HG02973 (cell line): ENCODE results near the gene IGDCC3.

Source experiments
- ATAC-seq: cut with Tn5 transposase; IDR thresholded peaks from one replicate; pipeline ENCODE4 v1.9.1; 2021; ENCODE audit warnings: moderate library complexity; ENCODE audit not compliant: unreplicated experiment

The IGDCC3 gene

DNA sequence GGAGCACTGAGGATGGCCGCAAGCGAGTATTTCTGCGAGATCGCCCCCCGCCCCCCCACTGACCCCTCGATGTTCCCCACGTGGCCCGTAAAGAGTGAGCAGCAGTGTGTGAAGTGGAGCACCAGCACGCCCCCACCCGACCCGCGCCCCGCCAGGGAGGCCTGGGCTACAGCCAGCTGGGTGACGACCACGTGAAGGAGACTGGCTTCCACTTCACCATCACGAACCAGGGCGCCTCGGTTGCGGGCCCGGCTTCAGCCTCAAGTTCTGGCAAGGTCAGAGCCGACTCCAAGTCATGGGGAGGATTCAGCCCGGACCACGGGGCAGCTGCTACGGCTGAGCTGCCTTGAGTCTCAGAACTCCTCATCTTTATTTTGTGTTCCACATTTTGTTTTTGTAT, 75.7 kb downstream of the IGDCC3 start:
- ATAC-seq: no peak

- no peak for ATAC-seq
Measured at GRCh38 chr15:65300924-65301441, 76.8 kb downstream of the IGDCC3 start.

DNA sequence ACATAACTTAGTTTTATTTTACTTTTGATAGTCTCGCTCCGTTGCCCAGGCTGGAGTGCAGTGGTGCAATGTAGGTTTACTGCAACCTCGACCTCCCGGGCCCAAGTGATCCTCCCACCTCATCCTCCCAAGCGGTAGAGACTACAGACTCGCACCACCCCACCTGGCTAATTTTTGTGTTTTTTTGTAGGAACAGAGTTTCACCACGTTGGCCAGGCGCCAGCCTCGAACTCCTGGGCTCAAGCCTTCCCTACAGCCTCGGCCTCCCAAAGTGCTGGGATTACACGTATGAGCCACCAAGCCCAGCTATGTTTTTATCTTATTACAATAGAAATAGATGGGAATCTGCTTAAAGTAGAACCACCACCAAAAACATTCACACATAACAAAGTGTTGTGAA, 79.1 kb downstream of the IGDCC3 start:
- ATAC-seq: no peak

- no peak for ATAC-seq
Measured at GRCh38 chr15:65292938-65293518, 84.8 kb downstream of the IGDCC3 start.

DNA sequence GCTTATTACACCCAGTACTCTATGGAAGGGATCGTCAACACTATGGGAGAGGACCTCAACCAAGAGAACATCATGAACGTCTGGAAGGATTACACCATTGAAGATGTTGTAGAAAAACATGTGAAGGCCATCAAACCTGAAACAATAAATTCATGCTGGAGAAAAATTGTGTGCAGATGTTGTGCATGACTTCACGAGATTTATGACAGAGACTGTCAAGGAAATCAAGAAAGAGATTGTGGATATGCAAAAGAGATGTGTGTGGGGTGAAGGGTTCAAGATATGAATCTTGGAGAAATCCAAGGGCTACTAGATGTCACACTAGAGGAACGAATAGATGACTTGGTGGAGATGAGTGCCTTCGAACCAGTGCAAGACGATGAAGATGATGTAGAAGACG, 87.6 kb downstream of the IGDCC3 start:
- ATAC-seq: no peak

- ATAC-seq: no peak
Measured at GRCh38 chr15:65289261-65289854, 88.4 kb downstream of the IGDCC3 start.

DNA sequence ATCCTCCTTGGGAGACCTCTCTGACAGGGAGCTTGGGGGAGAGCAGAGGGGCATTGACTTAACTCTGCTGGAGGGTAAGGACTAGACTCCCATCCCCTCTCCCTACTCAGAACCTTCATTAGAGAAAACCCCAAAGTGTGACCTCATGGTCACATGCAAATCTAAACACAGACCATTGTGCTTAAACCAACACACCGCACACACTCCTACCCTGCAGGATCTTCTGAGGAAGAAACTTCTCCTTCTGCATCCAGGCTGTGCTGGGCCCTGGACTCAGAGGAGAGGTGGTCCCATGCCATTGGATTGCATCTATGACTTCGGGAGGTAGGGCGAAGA, 90.3 kb downstream of the IGDCC3 start:
- ATAC-seq: no peak

DNA sequence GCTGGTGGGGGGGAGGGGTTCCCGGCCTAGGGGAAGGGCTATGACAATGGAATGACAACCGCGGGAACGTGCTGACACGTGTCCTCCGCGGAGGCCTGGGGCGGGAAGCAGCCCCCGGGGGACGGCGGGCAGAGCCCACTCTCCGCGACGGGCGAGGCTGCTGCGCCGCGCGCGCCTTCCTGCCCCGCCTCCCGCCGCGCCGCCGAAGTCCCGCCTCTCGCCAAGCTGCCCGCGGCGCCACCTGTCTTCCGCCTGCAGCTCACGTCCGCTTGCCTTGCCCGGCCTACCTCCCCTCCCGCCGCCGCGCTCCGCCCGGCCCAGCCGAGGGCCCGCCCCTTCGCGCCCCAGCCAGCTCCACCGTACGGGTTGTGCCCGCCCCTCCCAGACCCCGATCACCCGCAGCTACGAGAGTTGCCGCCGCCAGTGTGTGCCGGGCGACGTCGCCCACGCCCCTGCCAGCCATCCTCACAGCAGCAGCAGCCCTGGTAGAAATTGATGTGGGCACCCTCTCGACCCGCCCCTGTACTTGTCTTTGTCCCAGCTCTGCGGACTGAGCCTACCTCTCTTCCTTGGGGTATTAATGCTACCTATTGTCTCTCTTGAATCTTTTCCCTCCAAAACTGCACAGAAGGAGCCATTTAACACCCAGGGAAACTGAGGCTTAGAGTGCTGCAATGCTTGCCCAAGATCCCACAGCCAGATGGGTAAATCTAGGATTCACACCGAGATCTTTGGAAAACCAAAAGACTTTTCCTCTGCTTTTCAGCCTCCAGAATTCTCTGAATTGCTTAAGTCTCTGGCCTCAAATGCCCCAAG, 90.9 kb downstream of the IGDCC3 start, which contains the start of gene PARP16:
Gene PARP16 (minus strand): TSS at position 180 of the 816 bp plus-strand sequence. CDS start 457 bp downstream, outside the sequence.
- peak; percentile 92 for ATAC-seq

GRCh38 chr15:65286069-65286703, 91.6 kb downstream of the IGDCC3 start:
- ATAC-seq: peak; percentile 19

DNA sequence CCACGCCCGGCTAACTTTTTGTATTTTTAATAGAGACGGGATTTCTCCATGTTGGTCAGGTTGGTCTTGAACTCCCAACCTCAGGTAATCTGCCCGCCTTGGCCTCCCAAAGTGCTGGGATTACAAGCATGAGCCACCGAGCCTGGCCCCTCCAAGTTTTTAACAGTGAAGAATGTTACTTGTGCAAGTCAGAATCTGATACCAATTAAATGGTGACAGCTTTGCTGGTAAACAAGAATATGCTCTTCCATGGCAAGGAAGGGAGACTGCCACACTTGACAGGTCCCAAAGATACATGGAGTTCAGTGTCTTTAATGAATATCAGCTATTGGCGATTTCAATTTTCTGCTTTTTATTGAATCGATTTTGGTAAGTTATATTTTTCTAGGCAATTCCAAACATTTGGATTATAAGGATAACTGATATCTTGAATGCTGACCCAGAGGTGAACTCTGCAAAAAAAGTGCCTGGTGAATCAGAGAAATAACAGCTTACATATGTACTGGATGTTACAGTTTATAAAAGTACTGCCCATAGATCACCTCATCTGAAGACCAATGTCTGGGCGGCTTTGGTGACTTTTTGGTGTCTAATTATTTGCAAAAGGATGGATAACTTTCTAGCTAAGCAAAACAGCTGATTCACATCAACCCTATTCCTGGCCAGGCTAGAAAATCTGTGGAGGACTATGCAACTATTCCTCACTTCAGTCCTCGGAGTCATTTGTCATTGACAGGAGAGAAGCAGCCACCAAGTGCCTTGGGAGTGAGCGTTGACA, 92.3 kb downstream of the IGDCC3 start:
- ATAC-seq: no peak

DNA sequence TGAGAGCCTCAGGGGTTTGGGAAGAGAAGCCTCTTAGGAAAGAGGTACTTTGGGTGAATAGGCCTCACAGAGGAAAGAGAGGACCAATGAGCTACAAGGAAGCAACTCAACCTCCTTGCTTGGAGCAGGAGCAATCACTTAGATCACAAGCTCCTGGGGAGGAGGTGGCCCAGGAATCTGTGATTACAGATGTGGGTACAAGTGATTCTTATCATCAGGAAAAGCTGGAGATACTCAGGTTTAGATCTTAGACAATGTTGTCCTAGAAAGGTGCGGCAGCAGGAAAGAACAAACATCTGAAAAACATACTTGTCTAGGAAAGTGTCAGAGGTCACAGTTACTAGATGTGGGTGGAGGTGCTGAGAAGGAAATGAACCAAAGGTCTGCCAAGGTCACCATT, 99.3 kb downstream of the IGDCC3 start:
- no peak for ATAC-seq
